Mesodermal cell (in vitro differentiated cells): ENCODE measurements around the gene MROH7.
"Not testable (repeated sequence)": the region's sequence is repeated elsewhere in the genome, so short reads cannot be mapped to it uniquely, and the experiment has no call there.

ENCODE experiments used
- H3K27ac ChIP-seq: 2 replicates; pipeline ENCODE4 v1.7.0; 2013; ENCODE audit warnings: mild to moderate bottlenecking, low read depth, low read length, moderate library complexity; ENCODE audit not compliant: severe bottlenecking
- H3K36me3 ChIP-seq: 2 replicates; pipeline ENCODE4 v1.7.1; 2013; ENCODE audit warnings: mild to moderate bottlenecking, low read length, moderate library complexity; ENCODE audit not compliant: control insufficient read depth, insufficient read depth
- H3K4me1 ChIP-seq: one replicate; pipeline ENCODE4 v1.7.1; 2013; ENCODE audit warnings: mild to moderate bottlenecking, low read length; ENCODE audit not compliant: insufficient read depth, control insufficient read depth, poor library complexity, severe bottlenecking
- H3K4me3 ChIP-seq: 2 replicates; pipeline ENCODE4 v1.7.0; 2013; ENCODE audit warnings: low read length, control low read depth, mild to moderate bottlenecking; ENCODE audit not compliant: insufficient read depth, poor library complexity, severe bottlenecking; ENCODE audit errors: extremely low read depth
- H3K9me3 ChIP-seq: 2 replicates; pipeline ENCODE4 v1.7.1; 2013; ENCODE audit warnings: mild to moderate bottlenecking, low read length, moderate library complexity; ENCODE audit not compliant: control insufficient read depth
- WGBS, 2 experiments: methylation state at CpG; one replicate each; pipeline ENCODE4 v1.1.5; 2013; ENCODE audit warnings: missing lambda C conversion rate in 2 of 2; ENCODE audit not compliant: insufficient coverage in 2 of 2; 5-methylcytosine and 5-hydroxymethylcytosine counted together

MROH7 gene

GRCh38 chr1:54635804-54636203 lies 5.8 kb upstream of the MROH7 start:
- not testable (repeated sequence) for H3K4me1 ChIP-seq, H3K9me3 ChIP-seq, H3K27ac ChIP-seq, H3K4me3 ChIP-seq, H3K36me3 ChIP-seq
- 93 to 100% methylated on average over 4 of the region's 7 CpGs for WGBS, 2 experiments

- not testable (repeated sequence) for H3K4me1 ChIP-seq, H3K36me3 ChIP-seq, H3K9me3 ChIP-seq, H3K4me3 ChIP-seq, H3K27ac ChIP-seq
- WGBS, 2 experiments: 95 to 100% methylated on average over 2 to 5 of the region's 14 CpGs
Measured at GRCh38 chr1:54636461-54637446, 4.8 kb upstream of the MROH7 start.

GRCh38 chr1:54640361-54640760 lies 1.2 kb upstream of the MROH7 start:
- H3K4me3 ChIP-seq: no peak overlapping the region
- H3K4me1 ChIP-seq: no peaks in the 10 kb centered on the region
- H3K36me3 ChIP-seq: no peaks in the 10 kb centered on the region
- peaks cover 15% of the 10 kb centered on the region for H3K9me3 ChIP-seq
- H3K27ac ChIP-seq: no peak overlapping the region
- WGBS, 2 experiments: 62 to 75% methylated on average over 3 of the region's 4 CpGs

- peaks cover 15% of the 10 kb centered on the region for H3K9me3 ChIP-seq
- no peaks in the 10 kb centered on the region for H3K36me3 ChIP-seq
- no peak overlapping the region for H3K27ac ChIP-seq
- no peaks in the 10 kb centered on the region for H3K4me1 ChIP-seq
- H3K4me3 ChIP-seq: no peak overlapping the region
Measured at GRCh38 chr1:54643736-54644135, 2.1 kb downstream of the MROH7 start.

- no peaks in the 10 kb centered on the region for H3K4me1 ChIP-seq
- WGBS, 2 experiments: 80 to 96% methylated on average over 6 to 7 of the region's 7 CpGs
- no peaks in the 10 kb centered on the region for H3K36me3 ChIP-seq
- H3K4me3 ChIP-seq: no peak overlapping the region
- H3K9me3 ChIP-seq: peaks cover 15% of the 10 kb centered on the region
- H3K27ac ChIP-seq: no peak overlapping the region
Measured at GRCh38 chr1:54645806-54646676, 4.5 kb downstream of the MROH7 start.

- no peak overlapping the region for H3K27ac ChIP-seq
- no peaks in the 10 kb centered on the region for H3K36me3 ChIP-seq
Measured at GRCh38 chr1:54649130-54649898, 7.7 kb downstream of the MROH7 start.

GRCh38 chr1:54649921-54650320 lies 8.3 kb downstream of the MROH7 start:
- H3K4me3 ChIP-seq: no peak overlapping the region
- no peak overlapping the region for H3K27ac ChIP-seq
- H3K9me3 ChIP-seq: peaks cover 2% of the 10 kb centered on the region
- H3K4me1 ChIP-seq: peaks cover 11% of the 10 kb centered on the region
- WGBS, 2 experiments: 100% methylated on average over 1 of the region's 1 CpG; no CpG with 5 or more reads in 1 of the 2 experiments
- no peaks in the 10 kb centered on the region for H3K36me3 ChIP-seq

More at GRCh38 chr1:54649130-54649898, 7.7 kb downstream of the MROH7 start:
- peaks cover 6% of the 10 kb centered on the region for H3K9me3 ChIP-seq
- 88 to 93% methylated on average over 3 to 5 of the region's 5 CpGs for WGBS, 2 experiments
- no peak overlapping the region for H3K4me3 ChIP-seq
- H3K4me1 ChIP-seq: peaks cover 11% of the 10 kb centered on the region

- H3K9me3 ChIP-seq: no peaks in the 10 kb centered on the region
- no peaks in the 10 kb centered on the region for H3K36me3 ChIP-seq
- peaks cover 11% of the 10 kb centered on the region for H3K4me1 ChIP-seq
- no peak overlapping the region for H3K4me3 ChIP-seq
- no peak overlapping the region for H3K27ac ChIP-seq
- 81 to 84% methylated on average over 3 of the region's 3 CpGs for WGBS, 2 experiments
Measured at GRCh38 chr1:54650417-54650816, 8.8 kb downstream of the MROH7 start.

- no peaks in the 10 kb centered on the region for H3K36me3 ChIP-seq
- H3K4me1 ChIP-seq: peaks cover 11% of the 10 kb centered on the region
- no peak overlapping the region for H3K4me3 ChIP-seq
- WGBS, 2 experiments: 80% methylated on average over 1 of the region's 3 CpGs; no CpG with 5 or more reads in 1 of the 2 experiments
- H3K27ac ChIP-seq: no peak overlapping the region
- H3K9me3 ChIP-seq: no peaks in the 10 kb centered on the region
Measured at GRCh38 chr1:54651608-54652007, 10.0 kb downstream of the MROH7 start.

- H3K27ac ChIP-seq: no peak overlapping the region
- H3K4me3 ChIP-seq: no peak overlapping the region
- no peaks in the 10 kb centered on the region for H3K9me3 ChIP-seq
- no peaks in the 10 kb centered on the region for H3K36me3 ChIP-seq
- peaks cover 11% of the 10 kb centered on the region for H3K4me1 ChIP-seq
Measured at GRCh38 chr1:54652168-54652567, 10.6 kb downstream of the MROH7 start.
